Gastrocnemius medialis (tissue), 4 donors: Measurements from ENCODE around the gene MAPK8. TPM values are rescaled to one million over a fixed set of nuclear protein-coding genes. Genes with fewer than 3 reads are reported as not detected.

ENCODE experiments used
- ATAC-seq, 2 donors: fragments of 150-250 bp; one replicate each; pipeline ENCODE4 v1.9.1; 2016
- DNase-seq, 2 donors: peaks; one replicate each; pipeline ENCODE4 v3.0.0-alpha.2; 2019
- H3K27ac ChIP-seq, 4 donors: fragments of 200-600 bp; sonication (generic); 1 replicate in 1 of 4; 2 replicates in 3 of 4; pipeline ENCODE4 v1.5.1; 2016 to 2018; ENCODE audit warnings: mild to moderate bottlenecking in 2 of 4, moderate library complexity in 1 of 4
- H3K27me3 ChIP-seq, 3 donors: fragments of 200-600 bp; sonication (generic) in 2 of 3; 1 replicate in 1 of 3; 2 replicates in 2 of 3; pipeline versions ENCODE4 v1.5.1 to v1.6.0; 2016 to 2019; ENCODE audit warnings: mild to moderate bottlenecking in 1 of 3, moderate library complexity in 1 of 3
- H3K36me3 ChIP-seq, 2 donors: fragments of 200-600 bp; sonication (generic) in 1 of 2; one replicate each; pipeline ENCODE4 v1.5.1; 2017 to 2018
- H3K4me1 ChIP-seq, 2 donors: fragments of 200-600 bp; sonication (generic) in 1 of 2; one replicate each; pipeline ENCODE4 v1.5.1; 2016 to 2017; ENCODE audit warnings: mild to moderate bottlenecking in 2 of 2
- H3K4me3 ChIP-seq, 4 donors: fragments of 200-600 bp; sonication (generic) in 3 of 4; 1 replicate in 1 of 4; 2 replicates in 3 of 4; pipeline ENCODE4 v1.5.1; 2016 to 2019; ENCODE audit warnings: mild to moderate bottlenecking in 2 of 4
- H3K9me3 ChIP-seq, 3 donors: fragments of 200-600 bp; sonication (generic) in 2 of 3; 1 replicate in 1 of 3; 2 replicates in 2 of 3; pipeline ENCODE4 v1.5.1; 2016 to 2019
- CTCF ChIP-seq, 5 experiments: fragments of 450-650 bp in 3 of 5; fragments of 200-600 bp in 2 of 5; sonication (generic) in 2 of 5; IDR thresholded peaks in 4 of 5; conservative IDR thresholded peaks in 1 of 5; 1 replicate in 4 of 5; 2 replicates in 1 of 5; pipeline ENCODE4 v1.5.1; 2016 to 2019; ENCODE audit warnings: antibody characterized with exemption in 5 of 5, mild to moderate bottlenecking in 3 of 5, moderate library complexity in 3 of 5
- POLR2A ChIP-seq, 2 donors: fragments of 450-650 bp; IDR thresholded peaks; one replicate each; pipeline ENCODE4 v1.6.1; 2017; ENCODE audit warnings: antibody characterized with exemption in 2 of 2, mild to moderate bottlenecking in 2 of 2, moderate library complexity in 2 of 2
- in situ Hi-C, 4 donors: fragments of 200-750 bp; cut with MboI; loops; one replicate each; pipeline versions ENCODE4 v1.15.0 to v1.8.0; 2017; ENCODE audit warnings: low sequenced_read_pairs in 4 of 4
- intact Hi-C: fragments of 100-400 bp; cut with DNase I; formaldehyde crosslinking; loops from one replicate; pipeline ENCODE4 v1.15.1; 2023; ENCODE audit warnings: low total_unique reads
- total RNA-seq, 4 donors: library from RNA; depleted of rRNA; stranded (reverse); fragments of >200 nt; gene quantifications; one replicate each; pipeline versions ENCODE4 v1.1.0 to v1.2.3, GENCODE V29; 2016

Gene MAPK8
- total RNA-seq, 4 donors from 2014 or later: 25.6 to 52.1 (median 35.4) TPM

DNA sequence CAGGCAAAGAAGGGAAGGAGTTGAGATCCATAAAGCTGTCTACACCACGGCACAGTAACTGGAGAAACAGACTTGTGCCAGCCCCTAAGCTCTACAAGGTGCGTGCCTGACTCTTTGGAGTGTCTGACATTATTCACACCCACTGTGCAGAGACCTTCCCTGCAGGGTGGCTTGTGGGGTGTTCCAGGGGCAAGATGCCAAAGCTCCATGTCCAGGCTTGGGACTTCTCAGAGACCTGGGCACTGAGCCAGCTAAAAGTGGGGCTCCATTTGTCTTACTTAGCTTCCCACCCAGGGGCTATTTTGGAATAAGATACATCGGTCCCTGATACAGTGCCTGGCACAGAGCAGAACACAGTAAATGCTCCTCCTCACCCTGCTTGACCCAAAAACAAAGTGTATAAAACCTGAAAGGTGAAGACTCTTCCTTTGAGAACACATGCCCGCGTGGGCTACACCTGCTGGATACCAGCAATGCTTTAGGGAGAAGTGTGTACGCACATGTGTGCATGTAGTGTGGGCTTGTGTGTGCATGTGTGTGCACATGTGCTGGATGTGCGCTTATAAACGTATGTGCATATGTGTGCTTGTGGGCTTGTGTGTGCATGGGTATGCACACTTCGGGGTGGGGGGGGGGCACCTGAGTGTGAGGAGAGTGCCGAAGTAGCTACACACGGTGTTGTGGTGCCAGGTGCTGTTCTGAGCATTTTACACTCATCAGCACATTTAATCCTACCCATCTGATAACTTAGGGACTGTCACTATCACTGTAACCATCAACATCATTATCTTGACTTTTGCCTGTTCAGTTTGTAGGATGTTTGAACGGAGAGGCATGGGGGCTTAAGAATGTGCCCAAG is 155.4 kb downstream of the MAPK8 start:
- no peaks in the 10 kb centered on the region for H3K27me3 ChIP-seq
- no peak for TF ChIP-seq CTCF (IDR thresholded peaks at IDR 0.05 in 4 of 5, conservative IDR thresholded peaks at IDR 0.05 in 1 of 5)
- TF ChIP-seq POLR2A (IDR thresholded peaks at IDR 0.05): no peak
- H3K36me3 ChIP-seq: no peaks in the 10 kb centered on the region
- in situ Hi-C loops: no loop called here
- H3K27ac ChIP-seq: no peak overlapping the region
- ATAC-seq: no peak
- no peak overlapping the region for H3K4me3 ChIP-seq
- peaks cover 13% of the 10 kb centered on the region in 2 donors for H3K4me1 ChIP-seq
- no peaks in the 10 kb centered on the region for H3K9me3 ChIP-seq
- intact Hi-C loops: no loop called here
- DNase-seq: no peak

DNA sequence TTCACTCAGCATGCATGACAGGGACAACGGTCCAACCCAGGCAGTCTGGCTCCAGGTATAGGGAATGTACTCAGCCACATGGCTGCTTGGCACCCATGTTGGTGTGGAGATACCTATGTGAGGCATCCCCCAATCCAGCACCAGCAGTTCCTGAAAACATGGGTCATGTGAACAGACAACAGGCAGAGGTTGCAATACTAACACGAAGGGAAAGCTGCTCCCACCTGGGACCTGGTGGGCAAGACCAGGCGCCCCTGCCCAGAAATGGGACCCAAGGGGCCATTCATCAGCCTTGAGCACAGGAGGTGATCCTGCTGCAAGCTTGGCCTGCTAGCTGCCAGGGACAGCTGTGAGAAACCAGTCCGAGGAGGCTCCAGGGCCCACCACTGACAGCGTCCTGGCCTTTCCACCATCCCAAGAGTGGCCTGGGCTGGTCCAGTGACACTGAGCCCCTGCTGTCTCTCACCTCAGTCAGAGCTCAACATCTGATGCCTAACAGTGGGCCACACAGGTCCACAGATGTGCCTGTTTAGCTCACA is 156.1 kb downstream of the MAPK8 start:
- no peak overlapping the region for H3K27ac ChIP-seq
- TF ChIP-seq POLR2A (IDR thresholded peaks at IDR 0.05): no peak
- no peak for TF ChIP-seq CTCF (IDR thresholded peaks at IDR 0.05 in 4 of 5, conservative IDR thresholded peaks at IDR 0.05 in 1 of 5)
- peaks cover 13% of the 10 kb centered on the region in 2 donors for H3K4me1 ChIP-seq
- ATAC-seq (no peak), DNase-seq (no peak)
- H3K9me3 ChIP-seq: no peaks in the 10 kb centered on the region
- no peaks in the 10 kb centered on the region for H3K27me3 ChIP-seq
- in situ Hi-C loops (no loop called here), intact Hi-C loops (no loop called here)
- no peak overlapping the region for H3K4me3 ChIP-seq
- no peaks in the 10 kb centered on the region for H3K36me3 ChIP-seq

DNA sequence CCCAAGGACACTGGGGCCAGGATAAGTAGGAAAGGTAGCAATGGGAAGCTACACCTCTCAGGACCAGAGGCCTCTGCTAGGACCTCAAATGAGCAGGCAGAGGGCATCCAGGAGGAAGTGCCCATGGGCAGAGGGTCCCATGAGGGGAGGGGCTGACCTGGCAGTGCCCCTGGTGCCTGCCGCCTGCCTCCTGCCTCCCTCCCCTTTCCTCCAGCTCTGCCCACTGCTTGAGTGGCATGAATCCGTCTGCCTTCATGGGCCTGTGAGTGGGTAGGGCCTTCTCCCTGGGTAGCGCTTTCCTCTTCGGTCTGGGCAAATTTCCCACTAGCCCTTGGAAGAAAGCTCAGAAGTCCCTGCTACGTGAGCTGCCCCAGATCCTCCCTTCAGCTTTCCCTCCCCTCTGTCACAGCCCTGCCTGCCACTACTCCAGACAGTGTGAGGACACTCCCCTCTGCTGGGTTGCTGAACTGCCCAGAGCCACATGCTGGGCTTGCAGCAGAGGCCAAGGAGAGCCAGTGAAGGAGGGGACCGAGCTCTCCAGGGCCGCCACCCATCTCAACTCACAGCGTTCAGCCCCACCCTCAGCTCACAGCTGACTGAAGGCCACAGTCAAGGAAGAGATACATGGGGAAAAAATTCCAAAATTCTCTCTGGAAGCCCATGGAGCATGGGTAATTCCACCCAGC is 157.0 kb downstream of the MAPK8 start:
- H3K4me1 ChIP-seq: peaks cover 13% of the 10 kb centered on the region in 2 donors
- ATAC-seq (no peak), DNase-seq (no peak)
- no peaks in the 10 kb centered on the region for H3K27me3 ChIP-seq
- H3K27ac ChIP-seq: no peak overlapping the region
- intact Hi-C loops (no loop called here), in situ Hi-C loops (no loop called here)
- H3K4me3 ChIP-seq: no peak overlapping the region
- H3K9me3 ChIP-seq: no peaks in the 10 kb centered on the region
- TF ChIP-seq CTCF (IDR thresholded peaks at IDR 0.05 in 4 of 5, conservative IDR thresholded peaks at IDR 0.05 in 1 of 5): no peak
- no peak for TF ChIP-seq POLR2A (IDR thresholded peaks at IDR 0.05)
- no peaks in the 10 kb centered on the region for H3K36me3 ChIP-seq

GRCh38 chr10:48464121-48464870 is 157.8 kb downstream of the MAPK8 start:
- H3K4me1 ChIP-seq: peaks cover 13% of the 10 kb centered on the region in 2 donors
- no peak for ATAC-seq
- in situ Hi-C loops (no loop called here), intact Hi-C loops (no loop called here)
- no peaks in the 10 kb centered on the region for H3K27me3 ChIP-seq
- no peaks in the 10 kb centered on the region for H3K36me3 ChIP-seq
- no peak for DNase-seq
- no peak overlapping the region for H3K27ac ChIP-seq
- H3K9me3 ChIP-seq: no peaks in the 10 kb centered on the region
- no peak overlapping the region for H3K4me3 ChIP-seq
- TF ChIP-seq CTCF (IDR thresholded peaks at IDR 0.05 in 4 of 5, conservative IDR thresholded peaks at IDR 0.05 in 1 of 5) (no peak), POLR2A (IDR thresholded peaks at IDR 0.05) (no peak)
